WTC11 (cell line): Measurements from ENCODE around the gene LAD1. TPM values are rescaled to one million over a fixed set of nuclear protein-coding genes. Genes with fewer than 3 reads are reported as not detected.

Source experiments
- ATAC-seq: fragments of 200-7000 bp; cut with Tn5 transposase; 2 replicates; pipeline ENCODE4 v1.10.0; 2021; ENCODE audit warnings: mild to moderate bottlenecking, moderate library complexity
- CTCF ChIA-PET: fragments of 300-600 bp; sonication (Branson Sonifier 250); formaldehyde crosslinking; loops from one replicate; lab custom pipeline; 2021; ENCODE audit warnings: antibody characterized with exemption; lab: Charles Lee
- POLR2A ChIA-PET: fragments of 350-600 bp; sonication (Branson Sonifier 250); formaldehyde crosslinking; loops from one replicate; lab custom pipeline; 2021; ENCODE audit warnings: antibody characterized with exemption; lab: Charles Lee
- DNase-seq: peaks from one replicate; pipeline ENCODE4 v3.0.0; 2021; ENCODE audit warnings: low spot score
- H3K27ac Mint-ChIP-seq: 2 replicates; pipeline ENCODE4 v1.8.0; 2021; ENCODE audit warnings: mixed read lengths
- H3K27me3 Mint-ChIP-seq: 2 replicates; pipeline ENCODE4 v1.8.0; 2021; ENCODE audit warnings: low read depth, mild to moderate bottlenecking, moderate library complexity, mixed read lengths
- H3K36me3 Mint-ChIP-seq: 2 replicates; pipeline ENCODE4 v1.8.0; 2021; ENCODE audit warnings: mixed read lengths
- H3K4me1 Mint-ChIP-seq: 2 replicates; pipeline ENCODE4 v1.8.0; 2022; ENCODE audit warnings: mixed read lengths
- H3K4me3 Mint-ChIP-seq: 2 replicates; pipeline ENCODE4 v1.8.0; 2021; ENCODE audit warnings: mild to moderate bottlenecking, moderate library complexity, mixed read lengths
- H3K9me3 Mint-ChIP-seq: 2 replicates; pipeline ENCODE4 v1.8.0; 2021; ENCODE audit warnings: mixed read lengths
- JAZF1 ChIP-seq: fragments of 250-450 bp; sonication (Bioruptor Pico); IDR thresholded peaks from 2 replicates; pipeline ENCODE4 v1.9.0; 2021; ENCODE audit warnings: moderate library complexity, mild to moderate bottlenecking, inconsistent platforms
- MXD4 ChIP-seq: fragments of 250-450 bp; sonication (Bioruptor Pico); IDR thresholded peaks from 2 replicates; pipeline ENCODE4 v1.8.0; 2021; ENCODE audit warnings: mild to moderate bottlenecking, moderate library complexity, borderline replicate concordance
- NR2C2 ChIP-seq: sonication (generic); formaldehyde crosslinking; IDR thresholded peaks from 2 replicates; pipeline ENCODE4 v1.8.0; 2022; ENCODE audit warnings: mild to moderate bottlenecking, missing genetic modification reagents
- ZNF232 ChIP-seq: sonication (generic); formaldehyde crosslinking; IDR thresholded peaks from 2 replicates; pipeline ENCODE4 v1.8.0; 2022; ENCODE audit warnings: mild to moderate bottlenecking, missing genetic modification reagents
- ZNF263 ChIP-seq: sonication (generic); formaldehyde crosslinking; IDR thresholded peaks from 2 replicates; pipeline ENCODE4 v1.8.1; 2022; ENCODE audit warnings: low read depth, mild to moderate bottlenecking, moderate library complexity, missing genetic modification reagents
- total RNA-seq: library from RNA; stranded (reverse); gene quantifications from 3 replicates; pipeline ENCODE4 v1.2.3, GENCODE V29; 2021
- TF ChIP-seq, protein P1 (sequence below): sonication (generic); formaldehyde crosslinking; IDR thresholded peaks from 2 replicates; pipeline ENCODE4 v1.8.1; 2023; ENCODE audit warnings: mild to moderate bottlenecking, missing genetic modification reagents, borderline replicate concordance
- TF ChIP-seq, protein P2 (sequence below): fragments of 250-450 bp; sonication (Bioruptor Pico); IDR thresholded peaks from 2 replicates; pipeline ENCODE4 v2.1.2; 2022; ENCODE audit warnings: mild to moderate bottlenecking, moderate library complexity
- TF ChIP-seq, protein P3 (sequence below): fragments of 250-450 bp; sonication (Bioruptor Pico); IDR thresholded peaks from 2 replicates; pipeline ENCODE4 v1.9.0; 2021; ENCODE audit warnings: mild to moderate bottlenecking, borderline replicate concordance
- TF ChIP-seq, protein P4 (sequence below): fragments of 250-450 bp; sonication (Bioruptor Pico); IDR thresholded peaks from 2 replicates; pipeline ENCODE4 v1.9.0; 2021; ENCODE audit warnings: moderate library complexity, mild to moderate bottlenecking, inconsistent platforms, borderline replicate concordance
- TF ChIP-seq, protein P5 (sequence below): sonication (generic); formaldehyde crosslinking; IDR thresholded peaks from 2 replicates; pipeline ENCODE4 v1.8.1; 2023; ENCODE audit warnings: mild to moderate bottlenecking, missing genetic modification reagents
- TF ChIP-seq, protein P6 (sequence below): sonication (generic); formaldehyde crosslinking; IDR thresholded peaks from 2 replicates; pipeline ENCODE4 v1.8.0; 2022; ENCODE audit warnings: mild to moderate bottlenecking, missing genetic modification reagents

The LAD1 gene
- total RNA-seq, 1 experiment from 2014 or later = 14.9 TPM

DNA sequence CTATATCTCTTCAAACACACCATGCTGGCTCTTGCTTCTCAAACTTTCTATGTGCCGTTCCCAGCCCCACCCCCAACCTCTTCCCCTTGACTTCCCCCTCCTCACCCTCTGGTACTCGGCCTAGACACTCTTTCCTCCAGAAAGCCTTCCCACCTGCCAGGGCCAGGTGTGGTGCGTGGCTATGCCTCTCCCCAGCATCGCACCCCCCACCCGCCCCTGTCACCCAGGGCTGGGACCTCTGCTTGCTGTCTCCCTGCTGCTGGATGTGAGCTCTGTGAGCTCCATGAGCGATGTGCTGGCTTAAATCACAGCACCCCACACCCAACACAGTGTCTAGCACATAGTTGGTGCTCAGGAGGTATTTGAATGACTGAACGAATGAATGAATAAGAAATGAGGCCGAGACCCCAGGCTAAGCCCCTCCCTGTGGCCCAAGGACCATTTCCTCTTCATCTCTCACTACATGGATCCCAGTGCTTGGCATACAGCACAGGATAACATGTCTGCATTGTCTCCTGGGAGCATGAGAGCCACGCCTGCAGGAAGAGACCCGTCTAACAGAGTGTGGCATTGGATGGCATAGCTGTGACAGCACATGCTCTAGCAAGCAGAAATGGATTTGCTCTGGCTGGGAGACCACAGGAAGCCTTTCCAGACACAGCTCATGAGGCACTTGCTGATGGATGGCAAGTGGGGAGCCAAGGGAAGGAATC is 41.3 kb downstream of the LAD1 start (continued):
- TF ChIP-seq MXD4 (no peak), ZNF232 (CRISPR knock-in tag) (no peak)
- TF ChIP-seq, protein P1, sequence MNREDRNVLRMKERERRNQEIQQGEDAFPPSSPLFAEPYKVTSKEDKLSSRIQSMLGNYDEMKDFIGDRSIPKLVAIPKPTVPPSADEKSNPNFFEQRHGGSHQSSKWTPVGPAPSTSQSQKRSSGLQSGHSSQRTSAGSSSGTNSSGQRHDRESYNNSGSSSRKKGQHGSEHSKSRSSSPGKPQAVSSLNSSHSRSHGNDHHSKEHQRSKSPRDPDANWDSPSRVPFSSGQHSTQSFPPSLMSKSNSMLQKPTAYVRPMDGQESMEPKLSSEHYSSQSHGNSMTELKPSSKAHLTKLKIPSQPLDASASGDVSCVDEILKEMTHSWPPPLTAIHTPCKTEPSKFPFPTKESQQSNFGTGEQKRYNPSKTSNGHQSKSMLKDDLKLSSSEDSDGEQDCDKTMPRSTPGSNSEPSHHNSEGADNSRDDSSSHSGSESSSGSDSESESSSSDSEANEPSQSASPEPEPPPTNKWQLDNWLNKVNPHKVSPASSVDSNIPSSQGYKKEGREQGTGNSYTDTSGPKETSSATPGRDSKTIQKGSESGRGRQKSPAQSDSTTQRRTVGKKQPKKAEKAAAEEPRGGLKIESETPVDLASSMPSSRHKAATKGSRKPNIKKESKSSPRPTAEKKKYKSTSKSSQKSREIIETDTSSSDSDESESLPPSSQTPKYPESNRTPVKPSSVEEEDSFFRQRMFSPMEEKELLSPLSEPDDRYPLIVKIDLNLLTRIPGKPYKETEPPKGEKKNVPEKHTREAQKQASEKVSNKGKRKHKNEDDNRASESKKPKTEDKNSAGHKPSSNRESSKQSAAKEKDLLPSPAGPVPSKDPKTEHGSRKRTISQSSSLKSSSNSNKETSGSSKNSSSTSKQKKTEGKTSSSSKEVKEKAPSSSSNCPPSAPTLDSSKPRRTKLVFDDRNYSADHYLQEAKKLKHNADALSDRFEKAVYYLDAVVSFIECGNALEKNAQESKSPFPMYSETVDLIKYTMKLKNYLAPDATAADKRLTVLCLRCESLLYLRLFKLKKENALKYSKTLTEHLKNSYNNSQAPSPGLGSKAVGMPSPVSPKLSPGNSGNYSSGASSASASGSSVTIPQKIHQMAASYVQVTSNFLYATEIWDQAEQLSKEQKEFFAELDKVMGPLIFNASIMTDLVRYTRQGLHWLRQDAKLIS (CRISPR knock-in tag) = no peak
- TF ChIP-seq, protein P2, sequence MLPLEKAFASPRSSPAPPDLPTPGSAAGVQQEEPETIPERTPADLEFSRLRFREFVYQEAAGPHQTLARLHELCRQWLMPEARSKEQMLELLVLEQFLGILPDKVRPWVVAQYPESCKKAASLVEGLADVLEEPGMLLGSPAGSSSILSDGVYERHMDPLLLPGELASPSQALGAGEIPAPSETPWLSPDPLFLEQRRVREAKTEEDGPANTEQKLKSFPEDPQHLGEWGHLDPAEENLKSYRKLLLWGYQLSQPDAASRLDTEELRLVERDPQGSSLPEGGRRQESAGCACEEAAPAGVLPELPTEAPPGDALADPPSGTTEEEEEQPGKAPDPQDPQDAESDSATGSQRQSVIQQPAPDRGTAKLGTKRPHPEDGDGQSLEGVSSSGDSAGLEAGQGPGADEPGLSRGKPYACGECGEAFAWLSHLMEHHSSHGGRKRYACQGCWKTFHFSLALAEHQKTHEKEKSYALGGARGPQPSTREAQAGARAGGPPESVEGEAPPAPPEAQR (CRISPR knock-in tag) = no peak

DNA sequence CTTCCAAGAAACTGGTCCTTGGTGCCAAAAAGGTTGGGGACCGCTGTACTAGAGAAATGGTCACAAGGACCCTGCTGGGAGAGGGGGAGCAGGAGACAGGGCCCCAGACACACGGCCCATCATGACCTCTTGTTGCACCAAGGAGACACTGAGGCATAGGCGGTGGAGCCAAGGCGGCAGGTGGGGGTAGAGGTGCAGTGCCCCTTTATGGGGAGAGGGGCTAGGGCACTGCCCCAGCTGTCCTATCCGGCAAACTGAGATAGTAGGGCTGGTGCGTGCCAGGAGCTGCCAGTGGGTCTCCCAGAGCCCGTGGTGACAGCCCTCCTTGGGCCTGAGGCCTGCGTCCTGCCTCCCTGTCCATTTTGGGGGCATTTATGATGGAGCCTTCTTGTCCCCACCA is 41.9 kb downstream of the LAD1 start:
- ChIA-PET POLR2A (no interaction called here), CTCF (interaction anchor here (1.0 to 7.5 kb wide), 5 partner anchors 10 to 238 kb away, joined by 3 to 175 read pairs (median 6); no protein-coding TSS in a partner anchor)
- Mint-ChIP-seq H3K27me3 (no peaks in the 10 kb centered on the region; the same call in 1 of the 2 replicates), H3K9me3 (no peaks in the 10 kb centered on the region), H3K4me3 (no peak overlapping the region), H3K27ac (no peak overlapping the region), H3K4me1 (peaks cover 21% of the 10 kb centered on the region), H3K36me3 (no peaks in the 10 kb centered on the region)
- TF ChIP-seq, protein P3, sequence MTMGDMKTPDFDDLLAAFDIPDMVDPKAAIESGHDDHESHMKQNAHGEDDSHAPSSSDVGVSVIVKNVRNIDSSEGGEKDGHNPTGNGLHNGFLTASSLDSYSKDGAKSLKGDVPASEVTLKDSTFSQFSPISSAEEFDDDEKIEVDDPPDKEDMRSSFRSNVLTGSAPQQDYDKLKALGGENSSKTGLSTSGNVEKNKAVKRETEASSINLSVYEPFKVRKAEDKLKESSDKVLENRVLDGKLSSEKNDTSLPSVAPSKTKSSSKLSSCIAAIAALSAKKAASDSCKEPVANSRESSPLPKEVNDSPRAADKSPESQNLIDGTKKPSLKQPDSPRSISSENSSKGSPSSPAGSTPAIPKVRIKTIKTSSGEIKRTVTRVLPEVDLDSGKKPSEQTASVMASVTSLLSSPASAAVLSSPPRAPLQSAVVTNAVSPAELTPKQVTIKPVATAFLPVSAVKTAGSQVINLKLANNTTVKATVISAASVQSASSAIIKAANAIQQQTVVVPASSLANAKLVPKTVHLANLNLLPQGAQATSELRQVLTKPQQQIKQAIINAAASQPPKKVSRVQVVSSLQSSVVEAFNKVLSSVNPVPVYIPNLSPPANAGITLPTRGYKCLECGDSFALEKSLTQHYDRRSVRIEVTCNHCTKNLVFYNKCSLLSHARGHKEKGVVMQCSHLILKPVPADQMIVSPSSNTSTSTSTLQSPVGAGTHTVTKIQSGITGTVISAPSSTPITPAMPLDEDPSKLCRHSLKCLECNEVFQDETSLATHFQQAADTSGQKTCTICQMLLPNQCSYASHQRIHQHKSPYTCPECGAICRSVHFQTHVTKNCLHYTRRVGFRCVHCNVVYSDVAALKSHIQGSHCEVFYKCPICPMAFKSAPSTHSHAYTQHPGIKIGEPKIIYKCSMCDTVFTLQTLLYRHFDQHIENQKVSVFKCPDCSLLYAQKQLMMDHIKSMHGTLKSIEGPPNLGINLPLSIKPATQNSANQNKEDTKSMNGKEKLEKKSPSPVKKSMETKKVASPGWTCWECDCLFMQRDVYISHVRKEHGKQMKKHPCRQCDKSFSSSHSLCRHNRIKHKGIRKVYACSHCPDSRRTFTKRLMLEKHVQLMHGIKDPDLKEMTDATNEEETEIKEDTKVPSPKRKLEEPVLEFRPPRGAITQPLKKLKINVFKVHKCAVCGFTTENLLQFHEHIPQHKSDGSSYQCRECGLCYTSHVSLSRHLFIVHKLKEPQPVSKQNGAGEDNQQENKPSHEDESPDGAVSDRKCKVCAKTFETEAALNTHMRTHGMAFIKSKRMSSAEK = no peak
- TF ChIP-seq, protein P4, sequence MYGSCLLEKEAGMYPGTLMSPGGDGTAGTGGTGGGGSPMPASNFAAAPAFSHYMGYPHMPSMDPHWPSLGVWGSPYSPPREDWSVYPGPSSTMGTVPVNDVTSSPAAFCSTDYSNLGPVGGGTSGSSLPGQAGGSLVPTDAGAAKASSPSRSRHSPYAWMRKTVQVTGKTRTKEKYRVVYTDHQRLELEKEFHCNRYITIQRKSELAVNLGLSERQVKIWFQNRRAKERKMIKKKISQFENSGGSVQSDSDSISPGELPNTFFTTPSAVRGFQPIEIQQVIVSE (CRISPR knock-in tag) = no peak
- TF ChIP-seq ZNF232 (CRISPR knock-in tag) = no peak
- TF ChIP-seq JAZF1 (CRISPR knock-in tag) = no peak
- TF ChIP-seq, protein P5, sequence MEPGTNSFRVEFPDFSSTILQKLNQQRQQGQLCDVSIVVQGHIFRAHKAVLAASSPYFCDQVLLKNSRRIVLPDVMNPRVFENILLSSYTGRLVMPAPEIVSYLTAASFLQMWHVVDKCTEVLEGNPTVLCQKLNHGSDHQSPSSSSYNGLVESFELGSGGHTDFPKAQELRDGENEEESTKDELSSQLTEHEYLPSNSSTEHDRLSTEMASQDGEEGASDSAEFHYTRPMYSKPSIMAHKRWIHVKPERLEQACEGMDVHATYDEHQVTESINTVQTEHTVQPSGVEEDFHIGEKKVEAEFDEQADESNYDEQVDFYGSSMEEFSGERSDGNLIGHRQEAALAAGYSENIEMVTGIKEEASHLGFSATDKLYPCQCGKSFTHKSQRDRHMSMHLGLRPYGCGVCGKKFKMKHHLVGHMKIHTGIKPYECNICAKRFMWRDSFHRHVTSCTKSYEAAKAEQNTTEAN (CRISPR knock-in tag) = no peak
- TF ChIP-seq ZNF263 (CRISPR knock-in tag) = no peak
- TF ChIP-seq NR2C2 = no peak
- TF ChIP-seq, protein P6, sequence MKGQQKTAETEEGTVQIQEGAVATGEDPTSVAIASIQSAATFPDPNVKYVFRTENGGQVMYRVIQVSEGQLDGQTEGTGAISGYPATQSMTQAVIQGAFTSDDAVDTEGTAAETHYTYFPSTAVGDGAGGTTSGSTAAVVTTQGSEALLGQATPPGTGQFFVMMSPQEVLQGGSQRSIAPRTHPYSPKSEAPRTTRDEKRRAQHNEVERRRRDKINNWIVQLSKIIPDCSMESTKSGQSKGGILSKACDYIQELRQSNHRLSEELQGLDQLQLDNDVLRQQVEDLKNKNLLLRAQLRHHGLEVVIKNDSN (CRISPR knock-in tag) = no peak
- ATAC-seq (no peak), DNase-seq (no peak)
